Subcutaneous adipose tissue (tissue), 4 donors: ENCODE measurements around the gene FTCD. TPM values are rescaled to one million over a fixed set of nuclear protein-coding genes. Genes with fewer than 3 reads are reported as not detected.

Source experiments
- CTCF ChIP-seq: fragments of 450-650 bp; IDR thresholded peaks from one replicate; pipeline ENCODE4 v1.5.1; 2016; ENCODE audit warnings: low read depth, mild to moderate bottlenecking, control low read depth, antibody characterized with exemption, moderate library complexity
- total RNA-seq, 4 donors: library from RNA; depleted of rRNA; stranded (reverse); fragments of >200 nt; gene quantifications; one replicate each; pipeline ENCODE4 v1.1.0, GENCODE V29; 2016

The FTCD gene
- total RNA-seq, 4 donors from 2014 or later, result not detected

- TF ChIP-seq CTCF, result no peak
Measured at GRCh38 chr21:46093668-46094400, 61.5 kb downstream of the FTCD start.

- TF ChIP-seq CTCF, result no peak
Measured at GRCh38 chr21:46092811-46093667, 62.3 kb downstream of the FTCD start.

- TF ChIP-seq CTCF, result no peak
Measured at GRCh38 chr21:46092026-46092764, 63.2 kb downstream of the FTCD start.

- no peak for TF ChIP-seq CTCF
Measured at GRCh38 chr21:46091631-46092025, 63.8 kb downstream of the FTCD start.

- no peak for TF ChIP-seq CTCF
Measured at GRCh38 chr21:46091118-46091517, 64.3 kb downstream of the FTCD start.

- TF ChIP-seq CTCF, result no peak
Measured at GRCh38 chr21:46089285-46089684, 66.1 kb downstream of the FTCD start.

- no peak for TF ChIP-seq CTCF
Measured at GRCh38 chr21:46088189-46088588, 67.2 kb downstream of the FTCD start.
